Keratinocyte (primary cell): ENCODE measurements around the gene TTLL6.

ENCODE experiments used
- EZH2 ChIP-seq: IDR thresholded peaks from one replicate; pipeline ENCODE4 v1.6.1; 2012; ENCODE audit warnings: inconsistent platforms, mild to moderate bottlenecking, low read length, moderate library complexity
- TF ChIP-seq, protein P1 (sequence below), 3 experiments: IDR thresholded peaks in 1 of 3; conservative IDR thresholded peaks in 1 of 3; optimal IDR thresholded peaks in 1 of 3; 2 replicates in 2 of 3; 3 replicates in 1 of 3; pipeline versions ENCODE3 to v1.5.1; 2011; ENCODE audit warnings: low read length in 3 of 3, mild to moderate bottlenecking in 3 of 3, moderate library complexity in 2 of 3, control low read depth in 1 of 3, inconsistent platforms in 1 of 3; ENCODE audit not compliant: insufficient read depth in 2 of 3; ENCODE audit errors: extremely low read depth in 1 of 3

DNA sequence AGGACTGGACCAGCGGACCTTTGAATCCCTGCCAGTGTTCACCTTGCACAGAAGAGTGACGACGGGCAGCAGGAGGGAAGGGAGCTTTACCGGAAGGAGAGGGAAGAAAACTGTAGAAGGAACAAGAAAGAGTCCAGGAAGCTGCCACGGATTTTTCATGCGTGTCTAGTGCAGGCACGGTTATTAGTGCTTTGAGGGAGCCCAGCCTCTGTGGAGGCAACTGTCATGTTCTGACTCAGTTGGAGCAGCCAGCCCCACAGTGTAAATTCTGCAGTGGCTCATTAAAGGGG lies 82.0 kb downstream of the TTLL6 start:
- TF ChIP-seq, protein P1, sequence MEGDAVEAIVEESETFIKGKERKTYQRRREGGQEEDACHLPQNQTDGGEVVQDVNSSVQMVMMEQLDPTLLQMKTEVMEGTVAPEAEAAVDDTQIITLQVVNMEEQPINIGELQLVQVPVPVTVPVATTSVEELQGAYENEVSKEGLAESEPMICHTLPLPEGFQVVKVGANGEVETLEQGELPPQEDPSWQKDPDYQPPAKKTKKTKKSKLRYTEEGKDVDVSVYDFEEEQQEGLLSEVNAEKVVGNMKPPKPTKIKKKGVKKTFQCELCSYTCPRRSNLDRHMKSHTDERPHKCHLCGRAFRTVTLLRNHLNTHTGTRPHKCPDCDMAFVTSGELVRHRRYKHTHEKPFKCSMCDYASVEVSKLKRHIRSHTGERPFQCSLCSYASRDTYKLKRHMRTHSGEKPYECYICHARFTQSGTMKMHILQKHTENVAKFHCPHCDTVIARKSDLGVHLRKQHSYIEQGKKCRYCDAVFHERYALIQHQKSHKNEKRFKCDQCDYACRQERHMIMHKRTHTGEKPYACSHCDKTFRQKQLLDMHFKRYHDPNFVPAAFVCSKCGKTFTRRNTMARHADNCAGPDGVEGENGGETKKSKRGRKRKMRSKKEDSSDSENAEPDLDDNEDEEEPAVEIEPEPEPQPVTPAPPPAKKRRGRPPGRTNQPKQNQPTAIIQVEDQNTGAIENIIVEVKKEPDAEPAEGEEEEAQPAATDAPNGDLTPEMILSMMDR (optimal IDR thresholded peaks at IDR 0.05 in 1 of 3, IDR thresholded peaks at IDR 0.05 in 1 of 3, conservative IDR thresholded peaks at IDR 0.05 in 1 of 3; ENCODE audit: extremely low read depth in 1 of 3, insufficient read depth in 2 of 3, low read length in 3 of 3), result no peak
- TF ChIP-seq EZH2, result no peak
